K562 (cell line): ENCODE measurements around the gene STRA8. TPM values are rescaled to one million over a fixed set of nuclear protein-coding genes. Genes with fewer than 3 reads are reported as not detected.
A peak's percentile ranks its signal among the peaks of the same experiment; 100 is the strongest.

Experiments
- ATAC-seq: fragments of 200-7000 bp; cut with Tn5 transposase; 3 replicates; pipeline ENCODE4 v1.9.1; 2020; ENCODE audit warnings: moderate library complexity
- BruUV-seq: library from RNA; stranded (reverse); fragments of 400-500 nt; replicated peaks from 2 replicates; lab custom pipeline; 2021; lab: Mats Ljungman, UMichigan
- CTCF ChIA-PET: fragments of 300-600 bp; formaldehyde crosslinking; extraction: SDS; loops from one replicate; lab custom pipeline; 2021; ENCODE audit warnings: low intra/inter-chr PET ratio; lab: Yijun Ruan, JAX
- POLR2A ChIA-PET: fragments of 300-600, 350-650 bp; sonication (Branson Sonifier 250); formaldehyde crosslinking; extraction: SDS; loops from one replicate; lab custom pipeline; 2021; ENCODE audit warnings: antibody characterized with exemption, inconsistent platforms; lab: Yijun Ruan, JAX
- DNase-seq, 4 experiments: peaks; one replicate each; pipeline versions ENCODE4 v3.0.0 to v3.0.0-alpha.2; 2011 to 2018; ENCODE audit warnings: low spot score in 3 of 4, mixed read lengths in 3 of 4; ENCODE audit errors: extremely low read depth in 1 of 4
- FAIRE-seq: peaks from 2 replicates; lab custom pipeline; 2011; peaks lifted over from hg19 to GRCh38; lab: Jason Lieb, UNC
- H2AFZ ChIP-seq: 2 replicates; pipeline ENCODE4 v1.6.0; 2011; ENCODE audit warnings: low read depth, low read length, control low read depth, inconsistent platforms
- H3K27ac ChIP-seq: fragments of 200-600 bp; 3 replicates; pipeline ENCODE4 v1.8.0; 2011; ENCODE audit warnings: low read depth, mild to moderate bottlenecking, control low read depth, inconsistent platforms, low read length, moderate library complexity, mixed read lengths; ENCODE audit errors: extremely low read depth
- H3K27me3 ChIP-seq, 2 experiments: fragments of 300-600 bp in 1 of 2; 2 replicates in 1 of 2; 3 replicates in 1 of 2; pipeline versions ENCODE4 v1.6.0 to v1.8.0; 2011; ENCODE audit warnings: inconsistent platforms in 2 of 2, low read length in 2 of 2, mild to moderate bottlenecking in 1 of 2, mixed read lengths in 1 of 2, moderate library complexity in 1 of 2; ENCODE audit not compliant: control insufficient read depth in 2 of 2, insufficient read depth in 2 of 2
- H3K36me3 ChIP-seq: fragments of 300-600 bp; 3 replicates; pipeline ENCODE4 v1.8.0; 2011; ENCODE audit warnings: mild to moderate bottlenecking, low read length, inconsistent platforms; ENCODE audit not compliant: control insufficient read depth, insufficient read depth
- H3K4me1 ChIP-seq, 2 experiments: fragments of 200-600 bp in 1 of 2; replicated peaks in 1 of 2; 2 replicates in 1 of 2; 3 replicates in 1 of 2; pipeline versions ENCODE4 v1.5.1 to v1.8.0; 2011; ENCODE audit warnings: inconsistent platforms in 2 of 2, low read length in 2 of 2, mild to moderate bottlenecking in 1 of 2, mixed read lengths in 1 of 2, moderate library complexity in 1 of 2; ENCODE audit not compliant: control insufficient read depth in 2 of 2, insufficient read depth in 2 of 2
- H3K4me2 ChIP-seq: 2 replicates; pipeline ENCODE4 v1.6.1; 2011; ENCODE audit warnings: low read length, control low read depth, inconsistent platforms, mixed read lengths; ENCODE audit not compliant: insufficient read depth
- H3K4me3 ChIP-seq: fragments of 200-600 bp; sonication (generic), shearing (Covaris generic); 2 replicates; pipeline ENCODE4 v1.5.1; 2016; ENCODE audit warnings: control low read depth, inconsistent platforms
- H3K79me2 ChIP-seq: fragments of 200-600 bp; 3 replicates; pipeline ENCODE4 v1.8.0; 2011; ENCODE audit warnings: low read length, inconsistent platforms; ENCODE audit not compliant: control insufficient read depth, insufficient read depth
- H3K9ac ChIP-seq, 2 experiments: 2 replicates each; pipeline versions ENCODE4 v1.6.0 to v1.6.1; 2011; ENCODE audit warnings: low read depth in 2 of 2, low read length in 2 of 2, control low read depth in 1 of 2, inconsistent platforms in 1 of 2, mild to moderate bottlenecking in 1 of 2, mixed read lengths in 1 of 2; ENCODE audit not compliant: insufficient read depth in 1 of 2
- H3K9me1 ChIP-seq: one replicate; pipeline ENCODE4 v1.6.0; 2011; ENCODE audit warnings: inconsistent platforms, mild to moderate bottlenecking, low read length, moderate library complexity; ENCODE audit not compliant: control insufficient read depth, insufficient read depth
- H3K9me3 ChIP-seq: replicated peaks from 2 replicates; pipeline ENCODE4 v1.5.1; 2011; ENCODE audit warnings: low read depth, low read length, inconsistent platforms; ENCODE audit not compliant: control insufficient read depth, insufficient read depth
- H4K20me1 ChIP-seq: replicated peaks from 2 replicates; pipeline ENCODE4 v1.6.1; 2011; ENCODE audit warnings: low read length, inconsistent platforms, mixed read lengths; ENCODE audit not compliant: control insufficient read depth, insufficient read depth
- MYC ChIP-seq, 2 experiments: fragments of 250-450 bp in 1 of 2; sonication (Bioruptor Pico) in 1 of 2; IDR thresholded peaks; 2 replicates each; pipeline versions ENCODE4 v1.5.1 to v1.6.1; 2012 to 2021; ENCODE audit warnings: low read depth in 2 of 2, borderline replicate concordance in 1 of 2, improper control_type of control experiment in 1 of 2, low read length in 1 of 2, mild to moderate bottlenecking in 1 of 2, moderate library complexity in 1 of 2
- PRMT5 ChIP-seq: sonication (generic); formaldehyde crosslinking; IDR thresholded peaks from 2 replicates; pipeline ENCODE4 v1.5.0; 2020; ENCODE audit warnings: missing genetic modification reagents
- SREBF2 ChIP-seq: sonication (generic); formaldehyde crosslinking; IDR thresholded peaks from 2 replicates; pipeline ENCODE4 v1.4.0; 2020; ENCODE audit warnings: mild to moderate bottlenecking, missing genetic modification reagents
- ZNF165 ChIP-seq: fragments of 250-450 bp; sonication (Bioruptor Pico); IDR thresholded peaks from 2 replicates; pipeline ENCODE4 v1.4.0; 2020; ENCODE audit warnings: borderline replicate concordance
- WGBS: fragments of 100-300 bp; shearing (Covaris generic); methylation state at CpG from one replicate; pipeline ENCODE4 v1.1.6; 2016; ENCODE audit warnings: low coverage, mixed read lengths; ENCODE audit not compliant: insufficient coverage; ENCODE audit errors: missing lambda C conversion rate; 5-methylcytosine and 5-hydroxymethylcytosine counted together
- in situ Hi-C: fragments of 300-500 bp; cut with MboI; formaldehyde crosslinking; loops from 4 replicates; pipeline ENCODE4 v1.15.0; 2018; ENCODE audit warnings: inconsistent platforms, mixed read lengths
- intact Hi-C: fragments of 100-400 bp; cut with micrococcal nuclease; formaldehyde crosslinking; loops from 2 replicates; pipeline ENCODE4 v1.14.2; 2022
- polyA plus RNA-seq, 8 experiments: library from polyadenylated mRNA; depleted of rRNA in 4 of 8; stranded (reverse) in 5 of 8; unstranded in 3 of 8; fragments of >200 nt; fragmentation: Nextera tagmentation in 2 of 8; fragmentation: Illumina TruSeq in 1 of 8; extraction: Ambion mirVana in 2 of 8; extraction: Trizol in 1 of 8; gene quantifications; 2 replicates each; pipeline versions ENCODE4 v1.2.1 to v1.2.3, GENCODE V29; 2011 to 2014; ENCODE audit warnings: inconsistent platforms in 1 of 8, missing spikeins in 1 of 8
- total RNA-seq, 7 experiments: library from RNA; depleted of rRNA in 6 of 7; stranded (reverse); fragments of >200 nt in 6 of 7; fragmentation: Illumina TruSeq in 2 of 7; extraction: Trizol in 2 of 7; gene quantifications; 2 replicates each; pipeline versions ENCODE4 v1.2.1 to v1.2.3, GENCODE V29; 2011 to 2021; ENCODE audit warnings: low replicate concordance in 1 of 7
- TF ChIP-seq, protein P1 (sequence below): fragments of 200-800 bp; sonication (Bioruptor generic); IDR thresholded peaks from 2 replicates; pipeline ENCODE4 v1.6.1; 2017; ENCODE audit warnings: missing genetic modification characterization, missing compliant biosample characterization

Gene STRA8
- total and polyA plus RNA-seq, 9 of the 15 experiments (the other 6 are each of a cell fraction or from before 2014, with no cell fraction given): not detected

GRCh38 chr7:135239263-135239662, 5.6 kb downstream of the STRA8 start:
- H3K27me3 ChIP-seq: peaks cover 3 to 19% of the 10 kb centered on the region in 2 experiments; a peak in 2 of 5 replicates
- ATAC-seq: no peak
- no peak overlapping the region for H3K9ac ChIP-seq
- FAIRE-seq: no peak
- no peaks in the 10 kb centered on the region for H3K36me3 ChIP-seq
- H3K4me3 ChIP-seq: no peak overlapping the region
- TF ChIP-seq ZNF165 (CRISPR knock-in tag): no peak
- TF ChIP-seq, protein P1, sequence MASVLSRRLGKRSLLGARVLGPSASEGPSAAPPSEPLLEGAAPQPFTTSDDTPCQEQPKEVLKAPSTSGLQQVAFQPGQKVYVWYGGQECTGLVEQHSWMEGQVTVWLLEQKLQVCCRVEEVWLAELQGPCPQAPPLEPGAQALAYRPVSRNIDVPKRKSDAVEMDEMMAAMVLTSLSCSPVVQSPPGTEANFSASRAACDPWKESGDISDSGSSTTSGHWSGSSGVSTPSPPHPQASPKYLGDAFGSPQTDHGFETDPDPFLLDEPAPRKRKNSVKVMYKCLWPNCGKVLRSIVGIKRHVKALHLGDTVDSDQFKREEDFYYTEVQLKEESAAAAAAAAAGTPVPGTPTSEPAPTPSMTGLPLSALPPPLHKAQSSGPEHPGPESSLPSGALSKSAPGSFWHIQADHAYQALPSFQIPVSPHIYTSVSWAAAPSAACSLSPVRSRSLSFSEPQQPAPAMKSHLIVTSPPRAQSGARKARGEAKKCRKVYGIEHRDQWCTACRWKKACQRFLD (CRISPR knock-in tag): no peak
- TF ChIP-seq MYC (IDR thresholded peaks at IDR 0.05; ENCODE audit: low read depth, low read length): no peak
- TF ChIP-seq MYC (CRISPR knock-in tag; IDR thresholded peaks at IDR 0.05; ENCODE audit: borderline replicate concordance, low read depth): no peak
- 0 out of 2 replicates have a peak, but pooled peaks have one; percentile 27 for TF ChIP-seq PRMT5 (CRISPR knock-in tag)
- no peak for TF ChIP-seq SREBF2 (CRISPR knock-in tag)
- 15% methylated on average over 7 of the region's 7 CpGs for WGBS
- H3K4me1 ChIP-seq: peaks cover 0 to 5% of the 10 kb centered on the region in 2 experiments; a peak in 2 of 5 replicates
- no peaks in the 10 kb centered on the region for H3K9me1 ChIP-seq
- POLR2A ChIA-PET: interaction anchor here (0.6 kb wide), 2 partner anchors 11 to 841 kb away, joined by 3 to 4 read pairs; no protein-coding TSS in a partner anchor
- no peak overlapping the region for H3K27ac ChIP-seq
- no peak overlapping the region for H2AFZ ChIP-seq
- BruUV-seq: no TSS peak
- no peak for DNase-seq
- H4K20me1 ChIP-seq: no peaks in the 10 kb centered on the region
- no peak overlapping the region for H3K4me2 ChIP-seq
- CTCF ChIA-PET: no interaction called here
- in situ Hi-C loops: no loop called here
- H3K9me3 ChIP-seq: no peaks in the 10 kb centered on the region
- intact Hi-C loops: no loop called here
- no peaks in the 10 kb centered on the region for H3K79me2 ChIP-seq
